HCT116 (cell line): ENCODE data around the gene PPY.

ENCODE experiments used
- CEBPB ChIP-seq: IDR thresholded peaks from 2 replicates; pipeline ENCODE4 v1.6.1; 2012; ENCODE audit warnings: low read depth
- CTCF ChIP-seq, 3 experiments: fragments of 200-600 bp in 1 of 3; sonication (generic) in 1 of 3; IDR thresholded peaks in 2 of 3; conservative IDR thresholded peaks in 1 of 3; 2 replicates each; pipeline ENCODE4 v1.5.1; 2012 to 2017; ENCODE audit warnings: low read depth in 2 of 3, low read length in 2 of 3, antibody characterized with exemption in 1 of 3, borderline replicate concordance in 1 of 3, control low read depth in 1 of 3, mild to moderate bottlenecking in 1 of 3, mixed read lengths in 1 of 3, mixed run types in 1 of 3, moderate library complexity in 1 of 3; ENCODE audit not compliant: insufficient read depth in 1 of 3
- EZH2 ChIP-seq: fragments of 200-600 bp; sonication (generic); IDR thresholded peaks from 2 replicates; pipeline ENCODE4 v1.6.1; 2017; ENCODE audit warnings: antibody characterized with exemption, mixed run types
- EZH2phosphoT487 ChIP-seq: fragments of 200-600 bp; IDR thresholded peaks from 2 replicates; pipeline ENCODE4 v1.6.1; 2018; ENCODE audit warnings: antibody characterized with exemption, borderline replicate concordance
- POLR2A ChIP-seq: IDR thresholded peaks from 2 replicates; pipeline ENCODE4 v1.7.0; 2011; ENCODE audit warnings: borderline replicate concordance; ENCODE audit not compliant: insufficient read depth, insufficient read length; ENCODE audit errors: extremely low read depth
- POLR2AphosphoS5 ChIP-seq: IDR thresholded peaks from 2 replicates; pipeline ENCODE4 v1.6.1; 2011; ENCODE audit warnings: mild to moderate bottlenecking, low read depth, low read length, moderate library complexity
- REST ChIP-seq: IDR thresholded peaks from 2 replicates; pipeline ENCODE4 v1.6.1; 2012; ENCODE audit warnings: low read depth
- SIN3A ChIP-seq: IDR thresholded peaks from 2 replicates; pipeline ENCODE4 v1.6.1; 2012; ENCODE audit warnings: low read depth
- SP1 ChIP-seq: IDR thresholded peaks from 2 replicates; pipeline ENCODE4 v1.6.1; 2012; ENCODE audit warnings: low read depth
- YY1 ChIP-seq: IDR thresholded peaks from 2 replicates; pipeline ENCODE4 v1.6.1; 2011; ENCODE audit warnings: low read length, low read depth, moderate library complexity, mild to moderate bottlenecking; ENCODE audit not compliant: insufficient replicate concordance; ENCODE audit errors: extremely low read depth
- ZNF274 ChIP-seq: fragments of 200-500 bp; sonication (Bioruptor generic); IDR thresholded peaks from 2 replicates; pipeline ENCODE4 v1.6.1; 2014; ENCODE audit warnings: mild to moderate bottlenecking, low read depth, low read length, inconsistent platforms

GRCh38 chr17:43905400-43905984 is 36.8 kb downstream of the PPY start:
- TF ChIP-seq CTCF (IDR thresholded peaks at IDR 0.05 in 2 of 3, conservative IDR thresholded peaks at IDR 0.05 in 1 of 3; ENCODE audit: borderline replicate concordance in 1 of 3, insufficient read depth in 1 of 3, low read depth in 2 of 3, low read length in 2 of 3) (no peak), EZH2phosphoT487 (no peak), YY1 (no peak), POLR2AphosphoS5 (no peak), POLR2A (no peak), EZH2 (no peak), REST (no peak), SIN3A (no peak), ZNF274 (no peak), SP1 (no peak), CEBPB (no peak)
